GM12873 (cell line): ENCODE results near the gene ENG.

ENCODE experiments used
- TF ChIP-seq, protein P1 (sequence below): IDR thresholded peaks from 2 replicates; pipeline ENCODE4 v1.5.1; 2012; ENCODE audit warnings: low read depth, mild to moderate bottlenecking, moderate library complexity, low read length, control low read depth; ENCODE audit not compliant: insufficient read depth; ENCODE audit errors: missing control alignments

ENG gene

DNA sequence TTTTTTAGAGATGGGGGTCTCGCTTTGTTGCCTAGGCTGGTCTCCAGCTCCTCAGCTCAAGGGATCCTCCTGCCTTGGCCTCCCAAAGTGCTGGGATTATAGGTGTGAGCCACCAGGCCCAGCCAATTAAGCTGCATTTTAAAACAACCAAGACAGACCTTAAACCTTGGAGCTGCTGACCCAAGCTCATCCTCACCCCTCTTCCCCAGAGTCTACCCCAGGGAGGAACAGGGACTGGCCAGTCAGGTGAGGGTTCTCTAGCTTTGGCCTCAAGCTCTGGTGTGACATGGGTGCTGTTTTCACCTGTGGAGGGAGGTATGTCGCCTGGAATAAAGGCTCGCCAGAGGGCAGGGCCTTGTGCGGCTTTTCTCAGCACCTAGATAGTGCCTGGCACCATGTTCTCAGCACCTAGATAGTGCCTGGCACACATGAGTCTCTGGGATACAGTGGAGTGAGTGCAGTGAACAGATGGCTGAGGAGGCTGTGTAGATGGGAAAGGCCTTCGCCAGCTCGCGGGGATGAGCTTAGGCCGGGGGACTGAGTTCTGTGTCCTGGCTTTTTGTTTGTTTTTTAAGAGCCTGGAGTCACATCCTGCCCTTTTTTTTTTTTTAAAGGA, 61.3 kb downstream of the ENG start:
- TF ChIP-seq, protein P1, sequence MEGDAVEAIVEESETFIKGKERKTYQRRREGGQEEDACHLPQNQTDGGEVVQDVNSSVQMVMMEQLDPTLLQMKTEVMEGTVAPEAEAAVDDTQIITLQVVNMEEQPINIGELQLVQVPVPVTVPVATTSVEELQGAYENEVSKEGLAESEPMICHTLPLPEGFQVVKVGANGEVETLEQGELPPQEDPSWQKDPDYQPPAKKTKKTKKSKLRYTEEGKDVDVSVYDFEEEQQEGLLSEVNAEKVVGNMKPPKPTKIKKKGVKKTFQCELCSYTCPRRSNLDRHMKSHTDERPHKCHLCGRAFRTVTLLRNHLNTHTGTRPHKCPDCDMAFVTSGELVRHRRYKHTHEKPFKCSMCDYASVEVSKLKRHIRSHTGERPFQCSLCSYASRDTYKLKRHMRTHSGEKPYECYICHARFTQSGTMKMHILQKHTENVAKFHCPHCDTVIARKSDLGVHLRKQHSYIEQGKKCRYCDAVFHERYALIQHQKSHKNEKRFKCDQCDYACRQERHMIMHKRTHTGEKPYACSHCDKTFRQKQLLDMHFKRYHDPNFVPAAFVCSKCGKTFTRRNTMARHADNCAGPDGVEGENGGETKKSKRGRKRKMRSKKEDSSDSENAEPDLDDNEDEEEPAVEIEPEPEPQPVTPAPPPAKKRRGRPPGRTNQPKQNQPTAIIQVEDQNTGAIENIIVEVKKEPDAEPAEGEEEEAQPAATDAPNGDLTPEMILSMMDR: no peak

DNA sequence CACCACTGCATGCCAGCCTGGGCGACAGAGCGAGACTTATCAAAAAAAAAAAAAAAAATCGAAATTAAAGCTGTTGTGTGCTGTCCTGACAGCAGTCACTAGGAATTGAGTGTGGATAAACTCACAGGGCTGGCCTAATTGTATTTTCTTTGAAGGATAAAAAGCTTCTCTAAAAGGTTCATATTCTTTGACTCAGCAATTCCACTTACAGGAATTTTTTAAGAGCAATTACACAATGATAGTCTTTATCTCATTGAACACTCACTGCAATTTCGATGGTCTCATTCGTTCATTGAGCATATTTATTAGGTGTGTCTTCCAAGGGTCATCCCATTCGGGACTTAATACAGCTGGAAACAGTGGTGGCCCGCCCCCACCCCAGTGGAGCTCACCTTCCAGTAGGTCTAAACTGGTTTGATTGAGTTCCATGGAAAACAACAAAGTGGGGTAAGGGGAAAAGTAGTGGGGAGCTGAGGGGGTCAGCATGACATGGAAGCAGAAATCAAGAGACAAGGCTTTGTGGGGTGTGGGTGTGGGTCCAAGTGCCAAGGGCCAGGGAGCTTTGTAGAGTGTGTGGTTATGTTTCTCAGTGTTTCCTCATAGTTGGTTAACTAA, 61.9 kb downstream of the ENG start:
- TF ChIP-seq, protein P1: no peak

DNA sequence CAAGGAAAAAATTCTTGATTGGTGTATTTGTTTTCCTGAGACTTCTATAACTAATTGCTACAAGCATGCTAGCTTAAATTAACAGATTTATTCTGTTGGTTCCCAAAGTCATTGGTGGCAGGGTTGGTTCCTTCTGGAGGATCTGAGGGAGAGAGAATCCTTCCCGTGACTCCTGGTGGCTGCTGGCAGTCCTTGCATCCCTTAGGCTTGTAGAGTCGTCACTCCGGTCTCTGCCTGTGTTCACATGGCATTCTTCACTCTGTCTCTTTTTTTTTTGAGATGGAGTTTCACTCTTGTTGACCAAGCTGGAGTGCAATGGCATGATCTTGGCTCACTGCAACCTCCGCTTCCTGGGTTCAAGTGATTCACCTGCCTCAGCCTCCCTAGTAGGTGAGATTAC, 63.4 kb downstream of the ENG start:
- TF ChIP-seq, protein P1: no peak

DNA sequence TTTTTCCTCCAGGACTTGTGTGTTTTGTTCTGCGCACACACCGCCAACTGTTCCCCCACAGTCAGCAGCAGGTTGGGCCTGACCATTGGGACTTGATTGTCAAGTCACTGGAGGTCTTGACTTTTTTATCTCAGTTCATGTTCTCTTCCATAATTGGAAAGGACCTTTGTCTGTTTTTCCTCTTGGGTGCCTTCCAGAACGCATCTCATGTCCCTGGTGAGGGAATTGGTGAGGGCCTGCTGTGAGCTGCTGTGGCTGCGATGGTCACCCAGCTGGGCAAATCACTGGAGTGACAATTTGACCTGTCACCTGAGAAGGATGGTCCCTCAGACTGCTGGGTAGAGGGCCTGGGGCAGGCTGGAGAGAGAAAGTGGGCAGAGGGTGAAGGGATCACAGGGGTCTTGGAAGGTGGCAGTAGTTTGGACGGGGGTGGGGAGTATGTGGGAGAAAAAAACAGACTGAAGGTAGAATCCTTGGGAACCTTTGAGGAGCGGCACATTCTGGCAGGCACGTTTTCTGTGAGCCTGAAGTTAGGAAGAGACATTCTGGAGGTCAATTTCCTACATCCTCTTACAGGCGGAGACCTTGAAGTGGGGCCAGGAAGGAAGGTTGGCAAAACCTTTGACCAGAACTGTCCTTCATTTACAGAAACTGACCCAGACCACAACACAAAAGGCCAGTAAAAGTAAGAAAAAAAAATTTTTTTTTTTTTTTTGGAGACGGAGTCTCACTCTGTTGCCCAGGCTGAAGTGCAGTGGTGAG, 64.2 kb downstream of the ENG start:
- TF ChIP-seq, protein P1: no peak

DNA sequence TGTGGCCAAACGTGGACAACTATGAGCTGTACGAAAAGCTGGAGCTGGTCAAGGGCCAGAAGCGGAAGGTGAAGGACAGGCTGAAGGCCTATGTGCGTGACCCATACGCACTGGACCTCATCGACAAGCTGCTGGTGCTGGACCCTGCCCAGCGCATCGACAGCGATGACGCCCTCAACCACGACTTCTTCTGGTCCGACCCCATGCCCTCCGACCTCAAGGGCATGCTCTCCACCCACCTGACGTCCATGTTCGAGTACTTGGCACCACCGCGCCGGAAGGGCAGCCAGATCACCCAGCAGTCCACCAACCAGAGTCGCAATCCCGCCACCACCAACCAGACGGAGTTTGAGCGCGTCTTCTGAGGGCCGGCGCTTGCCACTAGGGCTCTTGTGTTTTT, 65.3 kb downstream of the ENG start:
- TF ChIP-seq, protein P1: no peak

DNA sequence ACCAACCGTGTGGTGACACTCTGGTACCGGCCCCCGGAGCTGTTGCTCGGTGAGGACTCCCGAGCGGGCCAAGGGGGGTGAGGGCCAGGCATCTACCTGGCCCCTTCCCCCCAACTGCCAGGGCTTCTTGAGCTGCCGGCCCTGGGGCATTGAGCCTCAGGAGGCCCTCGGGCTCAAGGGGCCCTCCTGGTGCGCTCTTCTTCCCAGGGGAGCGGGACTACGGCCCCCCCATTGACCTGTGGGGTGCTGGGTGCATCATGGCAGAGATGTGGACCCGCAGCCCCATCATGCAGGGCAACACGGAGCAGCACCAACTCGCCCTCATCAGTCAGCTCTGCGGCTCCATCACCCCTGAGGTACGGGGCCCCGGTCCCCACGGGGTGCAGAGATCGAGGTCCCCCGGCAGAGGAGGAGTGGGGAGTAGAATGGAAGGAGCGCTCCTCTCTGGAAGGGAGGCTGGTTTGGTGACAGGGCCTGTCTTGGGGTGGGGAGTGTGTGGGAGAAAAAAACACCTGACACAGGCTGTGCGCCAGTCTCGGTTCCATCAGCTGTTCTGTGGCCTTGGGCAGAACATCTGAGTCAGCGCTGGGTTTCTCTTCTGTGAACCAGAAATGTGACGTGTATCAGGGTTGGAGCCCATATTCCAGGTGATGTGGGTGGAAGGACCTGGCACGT, 66.0 kb downstream of the ENG start:
- TF ChIP-seq, protein P1: no peak

DNA sequence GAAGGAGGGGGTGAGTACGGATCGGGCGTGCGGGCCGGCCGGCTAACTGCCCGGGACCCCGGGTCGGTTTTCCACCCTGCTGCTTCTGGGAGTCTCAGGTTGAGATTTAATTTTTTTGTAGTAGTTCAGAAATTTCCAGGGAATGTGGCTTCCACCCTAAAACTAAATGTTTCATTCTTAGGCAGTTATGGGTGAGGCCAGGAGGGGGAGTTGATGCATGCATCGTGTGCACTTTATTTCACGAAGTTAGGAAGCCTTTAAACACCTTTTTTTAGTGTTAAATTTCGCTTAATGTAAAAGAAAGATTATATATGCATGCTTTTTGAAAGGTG, 67.7 kb downstream of the ENG start:
- TF ChIP-seq, protein P1: peak; percentile 40
